ENCODE data around the gene ACTG1.

The ACTG1 gene

DNA sequence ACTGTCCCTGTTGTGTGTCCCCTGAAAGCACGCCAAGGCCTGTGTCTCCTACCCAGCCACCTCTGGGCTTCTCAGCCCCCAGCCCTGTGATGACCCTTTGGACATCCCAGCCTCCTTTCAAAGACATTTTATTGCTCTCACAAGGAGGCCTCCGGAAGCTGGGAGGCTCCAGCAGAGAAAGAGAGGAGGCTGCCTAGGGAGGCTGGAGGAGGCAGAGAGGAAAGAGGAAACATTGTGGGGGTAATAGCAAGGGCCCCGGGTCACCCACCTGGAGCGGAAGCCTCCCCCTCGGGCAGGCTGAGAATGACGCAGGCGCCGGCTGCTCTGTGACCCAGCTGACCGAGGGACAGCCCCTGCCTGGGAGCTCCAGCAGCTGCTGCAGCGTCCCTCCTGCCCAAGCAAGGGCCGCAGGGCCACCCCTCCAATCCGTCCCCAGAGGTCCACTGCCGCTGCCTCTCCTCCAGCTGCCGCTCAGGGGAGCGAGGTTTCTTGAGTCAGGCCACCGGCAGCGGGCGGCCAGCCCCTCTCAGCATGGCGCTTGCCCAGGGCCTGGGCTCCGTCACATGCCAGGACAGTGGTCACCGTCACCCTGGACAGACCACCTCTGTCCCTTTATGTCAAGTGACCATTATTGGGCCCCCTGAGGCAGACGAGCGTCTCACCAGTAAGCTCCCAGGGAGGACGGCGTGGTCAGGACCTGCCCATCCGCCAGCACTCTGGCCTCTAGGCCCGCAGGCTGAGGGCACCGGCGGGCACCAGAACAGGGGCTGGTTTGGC is 29.3 kb downstream of the ACTG1 start:
- in situ Hi-C loops (cut with HindIII; ENCODE audit: low sequenced_read_pairs), result no loop called here

DNA sequence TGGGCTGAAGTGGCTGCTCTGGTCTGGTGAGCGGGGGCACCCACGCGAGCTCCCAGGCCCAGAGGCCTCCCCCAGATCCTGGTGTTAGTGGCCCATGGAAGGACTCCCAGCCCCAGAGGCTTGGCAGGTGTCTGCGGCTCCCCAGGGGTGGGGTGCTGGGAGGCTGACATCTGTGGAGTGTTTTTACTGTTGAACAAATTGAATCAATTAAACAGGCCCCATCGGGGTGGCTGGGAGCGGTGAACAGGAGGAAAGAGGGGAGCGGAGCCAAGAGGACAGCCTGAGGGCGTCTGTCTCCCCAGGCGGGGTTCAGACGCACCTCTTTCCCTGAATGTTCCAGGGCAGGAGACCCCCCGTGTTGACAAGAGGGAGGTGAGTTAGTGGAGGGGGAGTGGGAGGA is 29.9 kb downstream of the ACTG1 start:
- in situ Hi-C loops (cut with HindIII; ENCODE audit: low sequenced_read_pairs), result no loop called here

GRCh38 chr17:81481815-81482505 is 30.6 kb downstream of the ACTG1 start:
- in situ Hi-C loops (cut with HindIII; ENCODE audit: low sequenced_read_pairs), result no loop called here

DNA sequence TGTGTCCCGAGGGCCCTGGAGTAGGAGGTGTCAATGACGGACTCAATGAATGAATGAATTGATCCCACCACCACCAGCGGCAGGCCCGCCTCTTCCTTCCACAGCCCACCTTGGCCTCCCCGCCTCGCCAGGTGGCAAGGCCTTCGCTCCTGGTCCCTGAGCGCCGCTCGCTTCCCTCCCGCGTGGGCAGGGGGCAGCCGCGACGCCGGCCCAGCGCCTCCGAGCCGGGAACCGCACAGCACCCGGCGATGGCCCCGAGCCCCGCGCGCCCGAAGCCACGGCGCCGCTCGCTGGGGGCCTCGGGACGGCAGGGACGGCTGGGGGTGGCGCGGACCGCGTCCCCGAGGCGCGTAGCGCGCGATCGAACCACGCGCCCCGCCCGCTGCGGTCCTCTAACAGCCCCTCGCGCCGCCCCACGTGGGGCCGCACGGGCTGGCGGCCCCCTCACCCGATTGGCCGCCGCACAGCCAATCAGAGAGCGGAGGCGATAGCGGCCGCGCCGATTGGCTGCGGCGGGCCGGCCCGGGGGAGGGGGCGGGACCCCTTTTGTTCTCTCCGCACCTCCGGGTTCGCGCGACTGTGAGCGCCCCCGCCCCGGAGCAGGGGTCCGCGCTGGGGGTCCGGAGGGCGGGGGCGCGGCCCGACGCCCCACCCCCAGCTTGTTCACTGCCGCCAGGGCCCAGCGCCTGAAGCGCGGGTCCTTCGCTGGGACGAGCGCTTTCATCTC is 31.4 kb downstream of the ACTG1 start:
- in situ Hi-C loops (cut with HindIII; ENCODE audit: low sequenced_read_pairs), result no loop called here

GRCh38 chr17:81480140-81481072 is 32.2 kb downstream of the ACTG1 start:
- in situ Hi-C loops (cut with HindIII; ENCODE audit: low sequenced_read_pairs), result no loop called here

GRCh38 chr17:81479175-81480071 is 33.2 kb downstream of the ACTG1 start:
- in situ Hi-C loops (cut with HindIII; ENCODE audit: low sequenced_read_pairs), result no loop called here

- in situ Hi-C loops (cut with HindIII; ENCODE audit: low sequenced_read_pairs), result no loop called here
Measured at GRCh38 chr17:81478119-81478518, 34.5 kb downstream of the ACTG1 start.

- in situ Hi-C loops (cut with HindIII; ENCODE audit: low sequenced_read_pairs), result no loop called here
Measured at GRCh38 chr17:81477173-81477572, 35.4 kb downstream of the ACTG1 start.

DNA sequence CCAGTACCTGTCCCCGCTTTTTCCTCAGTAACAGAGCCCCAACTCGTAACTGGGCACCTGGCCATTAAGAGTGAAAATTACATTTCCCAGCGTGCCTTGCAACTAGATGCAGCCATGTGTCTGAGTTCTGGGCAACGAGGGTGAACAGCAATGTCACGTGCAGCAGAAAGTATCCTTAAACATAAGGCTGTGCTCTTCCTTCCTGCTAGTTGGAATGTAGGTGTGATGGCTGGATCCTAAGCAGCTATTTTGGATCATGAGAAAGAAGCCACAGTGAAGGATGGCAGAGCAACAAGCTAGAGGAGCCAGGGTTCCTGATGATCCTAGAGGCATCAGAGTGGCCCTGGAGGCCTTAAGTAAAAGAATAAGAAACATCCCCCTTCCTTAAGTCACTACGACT is 36.0 kb downstream of the ACTG1 start:
- in situ Hi-C loops (cut with HindIII; ENCODE audit: low sequenced_read_pairs), result no loop called here

DNA sequence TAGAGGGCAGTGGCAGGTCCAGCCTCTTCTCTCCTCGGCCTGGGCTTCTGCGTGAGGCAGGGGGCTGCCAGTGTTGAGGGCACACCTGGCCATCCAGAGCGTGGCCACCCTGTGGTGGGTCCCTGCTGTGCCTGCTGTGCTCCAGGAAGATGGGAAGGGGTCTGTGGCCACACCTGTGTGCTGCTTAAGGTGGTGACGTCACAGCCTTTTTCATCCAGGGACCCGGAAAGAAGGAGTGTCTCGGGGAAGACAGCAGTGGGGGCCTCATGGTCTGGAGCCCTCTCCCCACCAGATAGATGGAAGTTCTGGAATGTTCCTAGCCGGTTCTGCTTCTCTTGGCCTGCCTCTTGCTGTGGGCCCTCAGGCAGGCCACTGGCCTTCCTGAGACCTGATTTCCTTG is 36.5 kb downstream of the ACTG1 start:
- in situ Hi-C loops (cut with HindIII; ENCODE audit: low sequenced_read_pairs), result no loop called here

DNA sequence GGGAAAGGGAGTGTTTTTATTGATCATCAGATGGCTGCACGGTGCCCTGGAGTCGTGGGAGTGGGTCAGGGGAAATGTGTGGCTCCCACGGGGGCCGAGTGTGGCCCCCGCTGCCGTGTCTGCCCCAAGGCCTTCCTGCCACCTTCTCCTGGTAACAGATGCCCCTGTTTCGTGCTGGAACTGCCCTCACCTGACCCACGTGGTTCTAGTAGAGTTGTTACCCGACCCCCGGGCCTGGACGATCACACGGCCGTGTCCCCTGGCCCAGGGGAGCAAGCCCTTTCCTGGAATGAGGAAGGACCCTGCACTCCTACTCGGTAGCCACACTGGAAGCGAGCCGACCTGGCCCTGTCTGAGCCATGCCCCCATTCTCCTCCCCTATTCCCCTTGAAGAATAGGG is 37.6 kb downstream of the ACTG1 start:
- in situ Hi-C loops (cut with HindIII; ENCODE audit: low sequenced_read_pairs), result no loop called here

DNA sequence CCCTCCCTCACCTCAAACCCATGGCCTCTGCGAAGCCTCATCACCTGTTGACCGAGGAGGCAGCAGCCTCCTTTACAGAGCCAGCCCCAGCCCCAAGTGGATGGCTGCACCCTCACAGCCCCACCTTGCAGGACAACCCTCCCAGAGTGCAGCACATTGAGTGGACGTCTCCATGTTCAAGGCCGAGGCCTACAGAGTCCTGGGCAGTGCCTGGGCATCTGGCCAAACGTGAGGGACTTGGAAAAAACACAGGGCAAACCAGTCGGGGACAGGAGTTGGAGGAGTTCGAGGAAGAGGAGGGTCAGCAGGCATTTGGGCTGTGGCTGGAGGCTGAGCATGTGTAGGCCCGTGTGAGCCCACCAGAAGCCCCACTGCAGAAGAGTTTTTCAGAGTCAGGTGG is 39.6 kb downstream of the ACTG1 start:
- in situ Hi-C loops (cut with HindIII; ENCODE audit: low sequenced_read_pairs), result no loop called here

DNA sequence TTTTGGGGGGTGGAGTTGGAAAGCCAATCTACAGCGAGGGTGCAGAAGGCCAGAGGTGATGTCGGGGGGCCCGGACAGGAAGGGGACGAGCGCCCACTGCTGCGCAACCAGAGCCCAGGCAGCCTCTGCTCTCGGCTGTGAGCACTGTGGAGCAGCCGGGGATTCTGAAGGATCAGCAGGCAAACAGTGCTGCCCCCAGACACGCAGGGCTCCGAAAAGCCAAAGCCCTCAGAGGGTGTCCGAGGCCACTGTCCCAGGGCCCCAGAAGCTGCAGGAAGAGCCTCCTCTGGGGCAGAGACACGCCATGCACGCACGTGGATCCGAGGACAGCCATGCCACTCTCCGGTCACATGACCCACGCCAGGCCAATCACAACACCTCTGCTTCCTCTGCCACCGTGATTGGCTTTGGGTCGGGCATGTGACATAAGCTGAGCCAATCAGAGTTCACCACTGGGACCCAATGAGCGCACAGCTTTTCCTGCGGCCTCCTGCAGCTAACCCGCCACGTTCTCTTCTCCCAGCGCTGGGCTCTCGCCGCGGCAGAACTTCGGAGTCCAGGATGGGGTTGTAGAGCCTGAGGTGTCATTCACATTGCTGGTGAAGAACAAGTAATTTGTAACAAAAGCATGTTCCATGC is 40.7 kb downstream of the ACTG1 start:
- in situ Hi-C loops (cut with HindIII; ENCODE audit: low sequenced_read_pairs), result no loop called here

GRCh38 chr17:81470944-81471817 is 41.4 kb downstream of the ACTG1 start:
- in situ Hi-C loops (cut with HindIII; ENCODE audit: low sequenced_read_pairs), result no loop called here

- in situ Hi-C loops (cut with HindIII; ENCODE audit: low sequenced_read_pairs), result no loop called here
Measured at GRCh38 chr17:81470270-81470943, 42.2 kb downstream of the ACTG1 start.

DNA sequence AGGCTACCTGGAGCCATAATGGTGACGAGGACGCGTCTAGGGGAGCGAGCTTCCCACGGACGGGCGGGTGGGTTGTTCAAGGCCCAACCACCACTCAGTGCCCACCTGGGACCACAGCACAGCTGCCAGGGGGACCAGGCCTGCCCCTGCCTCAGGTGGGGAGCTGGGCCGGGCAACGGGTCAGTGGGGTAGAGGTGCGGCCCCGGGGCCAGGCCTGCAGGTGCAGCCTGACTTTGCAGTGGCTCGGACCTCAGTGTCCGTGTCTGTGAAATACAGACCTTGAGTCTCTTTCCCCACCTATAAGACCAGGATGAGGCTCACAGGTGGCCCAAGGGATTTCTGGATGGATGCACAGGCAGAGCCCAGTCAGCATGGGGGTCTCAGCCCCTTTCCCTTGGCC is 43.3 kb downstream of the ACTG1 start:
- in situ Hi-C loops (cut with HindIII; ENCODE audit: low sequenced_read_pairs), result no loop called here

DNA sequence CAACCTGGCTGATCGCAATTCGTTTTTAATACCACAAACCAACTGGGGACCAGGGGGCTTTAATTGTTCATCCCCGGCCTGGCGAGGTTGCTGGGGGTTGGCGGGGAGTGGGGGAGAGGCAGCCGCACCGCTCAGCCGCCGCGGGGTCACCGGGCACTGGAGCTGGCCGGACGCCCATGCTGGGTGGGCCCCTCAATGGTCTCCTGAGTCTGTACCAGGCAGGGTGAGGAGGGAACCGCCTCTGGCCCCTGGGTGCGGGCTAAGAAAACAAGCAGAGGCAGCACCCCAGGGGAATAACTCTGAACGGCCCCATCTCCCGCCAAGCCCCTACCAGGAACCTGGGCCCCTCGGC is 43.9 kb downstream of the ACTG1 start:
- in situ Hi-C loops (cut with HindIII; ENCODE audit: low sequenced_read_pairs), result no loop called here
